ENCODE data around the gene SDK2. TPM values are rescaled to one million over a fixed set of nuclear protein-coding genes. Genes with fewer than 3 reads are reported as not detected.

The SDK2 gene
- total and polyA plus RNA-seq, 2 of the 8 experiments (the other 6 are each of a cell fraction or from before 2014, with no cell fraction given) = 3.9 to 4.1 TPM

DNA sequence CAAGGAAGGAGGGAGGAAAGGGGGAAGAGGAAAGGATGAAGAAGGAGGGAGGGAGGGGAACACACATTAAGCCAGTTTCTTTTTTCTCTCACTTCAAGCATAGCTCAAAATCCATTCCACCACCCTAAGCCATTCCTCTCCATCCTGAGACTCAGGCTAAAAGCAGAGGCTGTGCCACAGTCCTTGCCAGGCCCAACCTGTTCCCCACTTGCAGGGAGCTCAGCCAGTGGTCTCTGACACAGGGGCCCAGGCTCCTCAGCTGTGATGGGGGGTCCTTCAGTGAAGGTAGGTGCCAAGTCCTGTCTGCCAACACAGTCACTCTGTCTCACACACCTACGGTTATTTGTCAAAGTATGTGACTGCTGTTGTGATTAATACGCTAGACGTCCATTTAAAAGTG lies 44.6 kb downstream of the SDK2 start:
- H4K5ac ChIP-seq (ENCODE audit: insufficient read length, low read depth, low read length) = no peak overlapping the region
- ChIA-PET POLR2A (ENCODE audit: partially characterized antibody) (interaction anchor here (0.9 kb wide), 1 partner anchor 14 kb away, joined by 4 read pairs; no protein-coding TSS in a partner anchor), CTCF (ENCODE audit: partially characterized antibody) (interaction anchor here (0.6 to 3.9 kb wide), 14 partner anchors 14 to 351 kb away, joined by 3 to 16 read pairs (median 3); no protein-coding TSS in a partner anchor)
- peak overlapping the region; percentile 10; the same call in 1 of the 2 replicates for H2BK15ac ChIP-seq (ENCODE audit: low read length)
- FAIRE-seq = no peak
- H3K4ac ChIP-seq (replicated peaks; ENCODE audit: insufficient read length, low read depth, low read length) = no peak overlapping the region
- no peaks in the 10 kb centered on the region; the same call in 1 of the 2 replicates for H3K23me2 ChIP-seq (ENCODE audit: low read depth, low read length)
- no peak for DNase-seq (ENCODE audit: low read depth in 1 of 2, low spot score in 2 of 2)
- peak overlapping the region; percentile 53; the same call in 1 of the 2 replicates for H2AK5ac ChIP-seq (ENCODE audit: low read depth, low read length)
- H3K9ac ChIP-seq (replicated peaks in 1 of 4; ENCODE audit: extremely low read depth in 1 of 4, low read depth in 3 of 4, low read length in 3 of 4) = no peak overlapping the region
- H4K8ac ChIP-seq (ENCODE audit: extremely low read depth, insufficient read depth, low read length) = no peak overlapping the region
- no peak overlapping the region for H2AFZ ChIP-seq (ENCODE audit: low read length)
- no peaks in the 10 kb centered on the region for H3K9me3 ChIP-seq (ENCODE audit: insufficient read depth in 2 of 2, low read depth in 1 of 2, low read length in 1 of 2)
- peak overlapping the region; percentile 52; the same call in 1 of the 2 replicates for H2BK5ac ChIP-seq (ENCODE audit: low read depth, low read length)
- no peaks in the 10 kb centered on the region; a peak in 1 of 8 replicates for H3K36me3 ChIP-seq (ENCODE audit: control insufficient read depth in 2 of 4, insufficient read depth in 4 of 4, low read length in 3 of 4)
- no peak overlapping the region for H2BK20ac ChIP-seq (ENCODE audit: low read length)
- no peak overlapping the region for H3K23ac ChIP-seq (ENCODE audit: insufficient read length)
- H4K20me1 ChIP-seq (replicated peaks in 1 of 2; ENCODE audit: control insufficient read depth in 1 of 2, insufficient read depth in 2 of 2, low read length in 2 of 2) = peaks cover 0 to 4% of the 10 kb centered on the region in 2 experiments
- H3K27ac ChIP-seq (ENCODE audit: low read depth, low read length) = no peak overlapping the region
- H3K79me2 ChIP-seq (ENCODE audit: control insufficient read depth in 1 of 2, insufficient read depth in 2 of 2, low read length in 2 of 2) = no peaks in the 10 kb centered on the region
- WGBS, 2 experiments (ENCODE audit: extremely low coverage in 1 of 2, insufficient coverage in 1 of 2, insufficient read length in 1 of 2, insufficient replicate concordance in 2 of 2, low coverage in 1 of 2, low lambda C conversion rate in 2 of 2, missing lambda C conversion rate in 1 of 2) = 97% methylated on average over 3 of the region's 3 CpGs; no CpG with 5 or more reads in 1 of the 2 experiments
- H3K18ac ChIP-seq (ENCODE audit: extremely low read depth, low read length) = no peak overlapping the region
- H3K56ac ChIP-seq (replicated peaks; ENCODE audit: insufficient read length, low read depth, low read length) = no peak overlapping the region
- H2BK120ac ChIP-seq (replicated peaks; ENCODE audit: low read depth, low read length) = no peak overlapping the region
- H3K14ac ChIP-seq (ENCODE audit: insufficient read length) = no peak overlapping the region
- no peak overlapping the region for H3K4me3 ChIP-seq (ENCODE audit: extremely low read depth in 1 of 4, insufficient read depth in 2 of 4, low read depth in 3 of 4, low read length in 4 of 4)
- H3K27me3 ChIP-seq (replicated peaks in 1 of 4; ENCODE audit: control insufficient read depth in 3 of 4, extremely low read depth in 1 of 4, insufficient read depth in 3 of 4, low read length in 3 of 4) = no peaks in the 10 kb centered on the region
- no peak overlapping the region for H4K91ac ChIP-seq (replicated peaks; ENCODE audit: insufficient read length, low read length)
- peaks cover 0 to 4% (median 2%) of the 10 kb centered on the region in 4 experiments; a peak in 5 of 7 replicates for H3K4me1 ChIP-seq (replicated peaks in 1 of 4; ENCODE audit: control insufficient read depth in 3 of 4, insufficient read depth in 4 of 4, low read length in 3 of 4)
- no peak overlapping the region for H3K4me2 ChIP-seq (ENCODE audit: insufficient read depth in 1 of 2, low read depth in 2 of 2, low read length in 2 of 2)
- no peak overlapping the region for H2BK12ac ChIP-seq (ENCODE audit: low read depth, low read length)
- 0 out of 2 replicates have a peak, but pooled peaks cover 2% of the 10 kb centered on the region for H3K79me1 ChIP-seq (ENCODE audit: low read depth, low read length)
- TF ChIP-seq SP4 (IDR thresholded peaks at IDR 0.05; ENCODE audit: low read length) = no peak
- TF ChIP-seq SUZ12 (IDR thresholded peaks at IDR 0.05; ENCODE audit: low read length) = no peak
- no peak for TF ChIP-seq MAX (IDR thresholded peaks at IDR 0.05)
- TF ChIP-seq GTF2F1 (IDR thresholded peaks at IDR 0.05; ENCODE audit: borderline replicate concordance, low read depth, low read length) = no peak
- no peak for TF ChIP-seq YY1 (IDR thresholded peaks at IDR 0.05; ENCODE audit: low read depth, low read length)
- TF ChIP-seq ZNF274 (IDR thresholded peaks at IDR 0.05; ENCODE audit: borderline replicate concordance, extremely low read depth, low read length) = no peak
- TF ChIP-seq CREB1 (IDR thresholded peaks at IDR 0.05) = no peak
- TF ChIP-seq KDM1A (IDR thresholded peaks at IDR 0.05; ENCODE audit: borderline replicate concordance, low read length) = no peak
- no peak for TF ChIP-seq RBBP5 (IDR thresholded peaks at IDR 0.05; ENCODE audit: borderline replicate concordance, low read depth, low read length)
- no peak for TF ChIP-seq CTBP2 (IDR thresholded peaks at IDR 0.05; ENCODE audit: borderline replicate concordance, insufficient read depth, insufficient read length, low read length)
- no peak for TF ChIP-seq CEBPB (IDR thresholded peaks at IDR 0.05; ENCODE audit: low read depth, low read length)
- no peak for TF ChIP-seq SRF (IDR thresholded peaks at IDR 0.05; ENCODE audit: low read depth, low read length)
